VCaP (cell line): Measurements from ENCODE around the gene GNA15.

Experiments
- H3K27ac ChIP-seq: fragments of 450-650 bp; 2 replicates; pipeline ENCODE4 v1.5.1; 2017
- TF ChIP-seq, protein P1 (sequence below): fragments of 450-650 bp; conservative IDR thresholded peaks from 2 replicates; pipeline ENCODE4 v1.5.1; 2017; ENCODE audit warnings: mild to moderate bottlenecking, moderate library complexity

The GNA15 gene

DNA sequence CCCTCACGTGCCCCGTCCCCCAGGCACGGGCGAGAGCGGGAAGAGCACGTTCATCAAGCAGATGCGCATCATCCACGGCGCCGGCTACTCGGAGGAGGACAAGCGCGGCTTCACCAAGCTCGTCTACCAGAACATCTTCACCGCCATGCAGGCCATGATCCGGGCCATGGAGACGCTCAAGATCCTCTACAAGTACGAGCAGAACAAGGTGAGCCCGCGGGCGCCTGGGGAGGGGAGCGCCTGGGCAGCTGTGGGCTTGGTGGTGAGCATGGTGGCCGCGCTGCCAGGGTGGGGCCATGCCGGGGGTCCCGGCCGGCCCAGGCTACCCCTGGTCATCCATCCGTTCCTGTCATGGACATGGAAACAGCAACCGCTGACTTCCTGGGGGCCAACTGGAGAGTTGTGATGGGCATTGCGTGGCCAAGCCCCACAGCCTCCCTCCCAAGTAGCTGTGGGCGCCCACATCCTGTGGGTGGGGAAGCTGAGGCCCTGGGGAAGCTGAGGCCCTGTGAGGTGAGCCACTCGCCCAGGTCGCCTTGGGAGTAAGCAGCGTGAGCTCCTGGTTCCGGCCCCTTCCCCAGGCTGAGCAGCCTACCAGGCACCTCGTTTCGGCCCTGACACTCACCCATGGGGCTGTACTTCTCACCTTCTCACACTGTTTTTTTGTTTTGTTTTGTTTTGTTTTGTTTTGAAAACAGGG is 25.6 kb upstream of the GNA15 start:
- H3K27ac ChIP-seq: no peak overlapping the region
- TF ChIP-seq, protein P1, sequence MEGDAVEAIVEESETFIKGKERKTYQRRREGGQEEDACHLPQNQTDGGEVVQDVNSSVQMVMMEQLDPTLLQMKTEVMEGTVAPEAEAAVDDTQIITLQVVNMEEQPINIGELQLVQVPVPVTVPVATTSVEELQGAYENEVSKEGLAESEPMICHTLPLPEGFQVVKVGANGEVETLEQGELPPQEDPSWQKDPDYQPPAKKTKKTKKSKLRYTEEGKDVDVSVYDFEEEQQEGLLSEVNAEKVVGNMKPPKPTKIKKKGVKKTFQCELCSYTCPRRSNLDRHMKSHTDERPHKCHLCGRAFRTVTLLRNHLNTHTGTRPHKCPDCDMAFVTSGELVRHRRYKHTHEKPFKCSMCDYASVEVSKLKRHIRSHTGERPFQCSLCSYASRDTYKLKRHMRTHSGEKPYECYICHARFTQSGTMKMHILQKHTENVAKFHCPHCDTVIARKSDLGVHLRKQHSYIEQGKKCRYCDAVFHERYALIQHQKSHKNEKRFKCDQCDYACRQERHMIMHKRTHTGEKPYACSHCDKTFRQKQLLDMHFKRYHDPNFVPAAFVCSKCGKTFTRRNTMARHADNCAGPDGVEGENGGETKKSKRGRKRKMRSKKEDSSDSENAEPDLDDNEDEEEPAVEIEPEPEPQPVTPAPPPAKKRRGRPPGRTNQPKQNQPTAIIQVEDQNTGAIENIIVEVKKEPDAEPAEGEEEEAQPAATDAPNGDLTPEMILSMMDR: no peak

DNA sequence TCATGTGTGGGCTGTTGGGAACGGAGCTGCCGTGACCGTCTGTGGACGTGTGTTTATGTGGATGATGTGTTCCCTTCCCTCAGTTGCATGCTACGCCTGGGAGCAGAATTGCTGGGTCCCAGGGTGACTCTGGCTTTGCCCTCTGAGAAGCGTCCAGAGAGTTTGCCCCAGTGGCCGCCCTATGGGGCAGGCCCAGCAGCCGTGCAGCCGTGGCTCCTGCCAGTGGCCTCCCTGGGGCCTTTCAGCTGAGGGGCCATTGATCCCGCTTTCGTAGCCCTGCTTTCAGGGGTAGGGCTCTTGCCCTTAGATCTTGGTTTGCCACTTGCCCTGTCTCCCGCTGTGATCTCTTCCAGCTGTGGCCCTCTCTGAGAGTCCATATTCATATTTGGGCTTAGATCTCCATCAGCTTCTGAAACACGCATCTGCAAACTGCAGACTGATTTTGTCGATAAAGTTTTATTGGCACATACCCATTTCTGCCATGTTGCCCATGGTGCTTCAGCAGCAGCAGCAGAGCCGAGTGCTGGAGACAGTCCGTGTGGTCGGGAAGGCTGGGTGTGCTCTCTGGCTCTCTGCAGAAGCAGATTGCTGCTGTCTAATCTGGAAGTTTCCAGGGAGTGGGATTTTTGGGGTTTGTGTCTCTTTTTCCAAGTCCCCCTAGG is 24.1 kb upstream of the GNA15 start:
- H3K27ac ChIP-seq: no peak overlapping the region
- TF ChIP-seq, protein P1: no peak

DNA sequence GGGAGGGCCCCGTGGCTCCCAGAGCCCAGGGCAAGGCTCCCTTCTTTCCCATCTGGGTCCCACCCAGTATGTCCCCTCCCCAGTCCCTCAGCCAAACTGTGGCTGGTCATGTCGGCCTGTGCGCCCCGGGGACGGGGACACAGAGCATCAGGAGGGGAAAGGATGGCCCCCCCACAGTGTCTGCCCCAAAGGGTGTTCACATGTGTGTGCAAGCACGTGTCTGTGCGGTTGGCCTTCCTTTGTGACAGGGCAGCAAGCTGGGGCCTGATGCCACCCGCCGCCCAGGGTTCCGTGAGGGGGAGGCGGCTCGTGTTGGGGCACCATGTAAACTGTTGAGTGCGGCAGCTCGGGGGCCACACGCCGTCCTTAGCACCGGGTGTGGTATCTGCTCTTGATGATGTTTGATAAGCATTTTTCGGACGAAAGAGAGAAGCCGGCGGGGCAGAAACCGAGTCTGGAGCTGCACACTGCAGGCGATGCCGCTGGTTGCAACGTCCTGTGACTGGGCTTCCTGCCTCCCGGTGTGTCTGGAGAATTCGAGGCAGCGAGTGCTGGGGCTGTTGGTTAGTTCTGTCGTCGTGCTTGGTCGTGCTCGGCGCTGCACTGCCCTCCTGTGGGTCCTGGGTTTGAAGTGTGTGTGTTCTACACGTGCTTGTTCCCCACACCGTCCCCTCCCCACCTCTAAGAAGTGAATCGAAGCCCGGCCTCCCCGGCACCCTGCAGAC is 23.3 kb upstream of the GNA15 start:
- H3K27ac ChIP-seq: no peak overlapping the region
- TF ChIP-seq, protein P1: no peak

DNA sequence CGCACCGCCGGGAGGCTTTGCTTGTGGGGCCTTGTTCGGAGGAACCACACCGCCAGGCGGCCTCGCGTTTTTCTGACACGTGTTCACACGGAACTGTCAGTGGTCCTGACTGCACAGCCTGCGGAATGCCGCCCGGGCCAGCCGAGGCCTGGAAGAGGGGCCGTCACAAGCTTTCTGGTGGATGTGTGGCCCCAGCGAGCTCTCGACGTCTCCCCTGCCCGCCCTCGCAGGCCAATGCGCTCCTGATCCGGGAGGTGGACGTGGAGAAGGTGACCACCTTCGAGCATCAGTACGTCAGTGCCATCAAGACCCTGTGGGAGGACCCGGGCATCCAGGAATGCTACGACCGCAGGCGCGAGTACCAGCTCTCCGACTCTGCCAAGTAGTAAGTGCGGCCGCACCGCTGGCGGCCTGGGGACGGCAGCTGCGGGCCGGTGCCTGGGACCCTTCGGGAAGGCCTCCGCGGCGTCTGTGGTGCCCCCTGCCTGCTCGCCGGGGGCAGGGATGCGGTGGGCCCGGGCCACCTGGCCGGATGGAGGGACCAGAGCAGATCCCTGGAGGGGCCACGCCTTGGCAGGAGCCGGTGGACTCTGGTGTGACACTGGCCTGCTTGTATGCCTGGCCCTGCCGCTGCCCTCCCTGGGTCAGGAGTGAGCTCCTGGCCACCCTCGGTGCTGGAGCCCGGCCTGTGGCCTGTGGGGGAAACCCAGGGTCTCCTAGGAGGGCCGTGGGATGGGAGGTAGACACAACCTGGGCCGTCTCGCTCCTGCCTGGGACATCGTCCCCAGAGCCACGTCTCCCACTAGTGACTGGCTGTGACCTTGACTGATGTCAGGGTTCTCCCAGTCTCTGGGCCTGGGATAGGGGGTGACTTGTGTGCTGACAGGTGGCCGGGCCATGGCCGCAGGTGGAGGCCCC is 22.5 kb upstream of the GNA15 start:
- TF ChIP-seq, protein P1: no peak
- no peak overlapping the region for H3K27ac ChIP-seq

DNA sequence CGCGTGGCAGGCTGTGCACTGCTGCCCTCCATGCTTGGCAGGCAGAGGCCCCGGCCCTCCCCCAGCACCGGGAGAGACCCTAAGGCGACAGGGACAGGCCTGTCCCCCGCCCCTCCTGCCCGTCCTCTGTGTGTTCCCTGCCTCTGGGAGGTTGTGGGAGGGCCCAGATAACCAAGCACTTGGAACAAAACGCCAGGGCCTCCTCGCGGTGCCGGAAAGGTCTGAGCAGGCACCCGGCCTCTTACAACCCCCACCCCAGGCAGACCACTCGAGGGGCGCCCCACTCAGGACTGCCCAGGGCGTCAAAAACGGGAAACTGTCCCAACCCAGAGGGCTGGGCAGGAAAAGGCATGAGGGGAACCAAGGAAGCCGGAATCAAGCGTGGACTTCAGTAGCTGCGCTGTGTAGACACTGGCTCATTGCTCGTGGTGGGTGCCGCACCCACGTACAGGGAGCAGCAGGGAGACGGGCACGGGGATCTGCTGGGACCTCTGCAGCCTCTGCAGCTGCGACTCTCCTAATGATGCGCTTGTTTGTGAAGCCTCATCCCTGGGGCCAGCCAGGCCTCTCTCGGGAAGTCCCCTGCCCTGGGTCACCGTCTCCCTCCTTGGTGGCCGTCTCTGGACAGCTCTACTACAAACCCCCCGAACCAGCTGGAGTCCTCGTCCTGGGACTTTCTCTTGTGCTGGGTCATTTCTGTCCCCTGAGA is 21.7 kb upstream of the GNA15 start:
- TF ChIP-seq, protein P1: no peak
- H3K27ac ChIP-seq: no peak overlapping the region

DNA sequence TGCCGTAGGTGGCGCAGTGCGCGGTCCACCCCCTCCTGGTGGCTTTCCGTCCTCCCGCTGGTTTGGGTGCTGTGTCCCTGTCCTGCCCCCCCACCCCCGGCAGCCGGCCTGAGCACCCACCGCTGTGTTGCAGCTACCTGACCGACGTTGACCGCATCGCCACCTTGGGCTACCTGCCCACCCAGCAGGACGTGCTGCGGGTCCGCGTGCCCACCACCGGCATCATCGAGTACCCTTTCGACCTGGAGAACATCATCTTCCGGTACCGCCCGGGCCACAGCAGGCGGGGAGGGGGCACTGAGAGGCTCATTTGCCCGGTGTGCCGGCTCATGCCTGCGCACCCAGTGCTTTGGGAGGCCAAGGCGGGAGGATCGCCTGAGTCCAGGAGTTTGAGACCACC is 21.0 kb upstream of the GNA15 start:
- TF ChIP-seq, protein P1: no peak

More for the DNA sequence above, 21.0 kb upstream of the GNA15 start:
- no peak overlapping the region for H3K27ac ChIP-seq
